ENCODE data around the gene EEF1AKMT4.

DNA sequence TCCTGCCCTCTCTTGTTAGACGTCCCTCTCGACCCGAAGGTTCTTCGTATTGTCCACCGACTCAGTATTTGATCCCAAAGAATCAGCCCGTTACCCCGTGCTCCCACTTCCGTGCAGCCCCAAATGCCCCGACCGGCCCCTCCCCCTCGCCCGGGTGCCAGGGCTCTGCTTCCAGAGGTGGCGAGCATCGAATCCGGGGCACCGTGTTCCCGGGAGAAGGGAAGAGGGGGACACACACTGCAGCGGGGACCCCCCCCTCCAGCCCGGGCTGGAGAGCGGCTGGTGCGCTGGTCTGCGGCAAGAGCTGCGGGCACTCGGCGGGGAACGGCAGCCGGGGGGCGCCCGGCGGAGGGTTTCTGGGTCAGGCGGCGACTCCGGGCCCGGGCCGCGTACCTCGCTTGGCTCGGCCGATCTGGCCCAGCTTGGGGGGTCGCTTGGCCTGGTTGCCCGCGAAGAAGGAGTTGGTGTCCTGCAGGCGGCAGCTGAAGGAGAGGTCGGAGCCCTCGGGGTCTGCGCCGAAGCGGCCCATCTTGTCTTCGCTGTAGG is 11.3 kb downstream of the EEF1AKMT4 start:
- TF ChIP-seq BHLHE40 (IDR thresholded peaks at IDR 0.05; ENCODE audit: borderline replicate concordance) (no peak), SP1 (IDR thresholded peaks at IDR 0.05) (no peak), ARNT (IDR thresholded peaks at IDR 0.05) (no peak), FOXK2 (IDR thresholded peaks at IDR 0.05) (no peak), FOXA1 (IDR thresholded peaks at IDR 0.05) (no peak)
